Head of caudate nucleus (tissue), 42 donors: Measurements from ENCODE around the gene BRD9.

Experiments
- DNase-seq, 42 donors: peaks; one replicate each; pipeline versions ENCODE4 v3.0.0 to v3.0.0-alpha.2; 2020 to 2021; ENCODE audit warnings: mixed read lengths in 7 of 42
- intact Hi-C: fragments of 100-400 bp; cut with DNase I; formaldehyde crosslinking; loops from one replicate; pipeline ENCODE4 v1.15.0; 2022

Gene BRD9

GRCh38 chr5:868428-869135, 24.0 kb downstream of the BRD9 start:
- intact Hi-C loops: no loop called here
- no peak for DNase-seq

DNA sequence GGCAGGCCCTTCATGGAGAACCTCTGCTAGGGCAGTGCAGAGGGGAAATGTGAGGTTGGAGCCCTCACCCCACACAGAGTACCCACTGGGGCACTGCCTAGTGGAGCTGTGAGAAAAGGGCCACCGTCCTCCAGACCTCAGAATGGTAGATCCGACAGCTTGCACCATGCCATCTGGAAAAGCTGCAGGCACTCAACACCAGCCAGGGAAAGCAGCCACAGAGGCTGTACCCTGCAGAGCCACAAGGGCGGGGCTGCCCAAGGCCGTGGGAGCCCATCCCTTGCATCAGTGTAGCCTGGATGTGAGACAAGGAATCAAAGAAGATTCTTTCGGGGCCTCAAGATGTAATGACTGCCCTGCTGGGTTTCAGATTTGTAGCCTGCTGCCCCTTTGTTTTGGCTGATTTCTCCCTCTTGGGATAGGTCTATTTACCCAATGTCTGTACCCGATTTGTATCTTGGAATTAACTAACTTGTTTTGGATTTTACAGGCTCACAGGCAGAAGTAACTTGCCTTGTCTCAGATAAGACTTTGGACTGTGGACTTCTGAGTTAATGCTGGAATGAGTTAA, 25.2 kb downstream of the BRD9 start:
- intact Hi-C loops: no loop called here
- DNase-seq: no peak

DNA sequence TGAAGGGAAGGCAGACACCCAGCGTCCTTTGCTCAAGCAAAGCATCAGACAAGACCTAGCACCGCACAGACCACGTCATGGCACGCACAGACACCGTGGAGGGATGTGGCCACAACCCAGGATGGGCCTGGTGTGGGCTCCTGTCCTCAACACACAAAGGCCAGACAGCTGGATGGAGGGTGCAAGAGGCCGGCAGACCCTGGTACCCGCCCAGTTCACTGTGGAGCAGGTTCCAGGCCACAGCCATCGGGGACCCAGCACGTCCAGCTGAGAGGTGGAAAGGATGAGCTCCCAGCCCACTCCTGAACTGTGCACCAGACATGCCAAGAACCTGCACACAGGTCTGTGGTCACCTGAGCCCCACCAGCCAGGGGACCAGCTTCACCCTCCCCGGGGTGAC, 26.8 kb downstream of the BRD9 start:
- no peak for DNase-seq
- intact Hi-C loops: no loop called here

DNA sequence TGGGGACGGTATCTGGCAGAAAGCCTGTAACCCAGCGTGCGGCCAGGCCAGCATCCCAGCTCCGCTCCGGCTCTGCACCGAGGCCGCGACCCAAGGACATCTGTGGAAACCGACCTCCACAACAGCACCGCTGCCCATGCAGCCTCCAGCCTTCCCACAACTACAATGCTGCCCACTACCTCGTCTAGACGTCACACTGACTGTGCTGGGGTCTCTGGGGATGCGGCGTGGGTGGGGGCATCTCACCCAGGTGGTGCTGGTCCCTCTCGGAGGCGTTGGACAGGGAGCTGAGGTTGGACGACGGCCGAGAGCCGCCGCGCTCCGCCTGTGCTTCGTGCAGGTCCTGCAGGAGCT, 27.5 kb downstream of the BRD9 start:
- DNase-seq: no peak
- intact Hi-C loops: no loop called here

- intact Hi-C loops: no loop called here
- no peak for DNase-seq
These were observed 28.0 kb downstream of the BRD9 start for GRCh38 chr5:864492-865167.

DNA sequence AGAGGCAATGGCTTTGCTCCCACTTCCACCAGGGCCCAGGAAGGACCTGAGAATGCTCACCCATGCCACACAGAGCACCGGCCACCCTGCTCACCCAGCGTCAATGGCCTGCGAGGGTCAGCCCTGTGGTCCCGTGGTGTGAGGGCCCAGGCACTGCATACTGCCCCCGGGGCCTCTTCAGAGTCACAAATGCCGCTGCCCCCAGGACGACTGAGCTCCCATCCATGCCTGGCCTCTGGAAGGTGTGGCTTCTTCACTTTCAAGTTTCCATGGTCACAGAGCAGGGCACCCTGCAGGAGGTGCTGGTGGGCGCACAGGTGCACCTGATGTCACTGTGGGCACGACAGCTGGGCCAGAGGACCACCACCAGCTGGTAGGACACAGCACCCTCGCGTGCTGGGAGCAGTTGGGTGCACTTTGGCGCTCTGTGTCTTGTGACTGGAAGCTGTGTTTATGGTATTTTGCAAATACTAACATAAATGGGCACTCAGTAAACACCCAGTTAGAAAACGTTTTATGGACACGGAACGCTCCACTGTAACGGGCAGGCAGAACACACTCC, 29.3 kb downstream of the BRD9 start:
- DNase-seq: no peak
- intact Hi-C loops: no loop called here

- intact Hi-C loops: no loop called here
- DNase-seq: peak in 26 of 42 donors; percentile 18 to 69 (median 43)
These were observed 30.0 kb downstream of the BRD9 start for GRCh38 chr5:862367-863243.

- no peak for DNase-seq
- intact Hi-C loops: no loop called here
These were observed 30.9 kb downstream of the BRD9 start for GRCh38 chr5:861442-862366.

GRCh38 chr5:860506-861150, 32.0 kb downstream of the BRD9 start:
- intact Hi-C loops: no loop called here
- no peak for DNase-seq

- intact Hi-C loops: no loop called here
- DNase-seq: no peak
These were observed 32.8 kb downstream of the BRD9 start for GRCh38 chr5:859798-860296.

GRCh38 chr5:859391-859790, 33.2 kb downstream of the BRD9 start:
- intact Hi-C loops: no loop called here
- peak in 1 of 42 donors; percentile 1 for DNase-seq

GRCh38 chr5:858726-859125, 33.9 kb downstream of the BRD9 start:
- peak in 1 of 42 donors; percentile 1 for DNase-seq
- intact Hi-C loops: no loop called here

DNA sequence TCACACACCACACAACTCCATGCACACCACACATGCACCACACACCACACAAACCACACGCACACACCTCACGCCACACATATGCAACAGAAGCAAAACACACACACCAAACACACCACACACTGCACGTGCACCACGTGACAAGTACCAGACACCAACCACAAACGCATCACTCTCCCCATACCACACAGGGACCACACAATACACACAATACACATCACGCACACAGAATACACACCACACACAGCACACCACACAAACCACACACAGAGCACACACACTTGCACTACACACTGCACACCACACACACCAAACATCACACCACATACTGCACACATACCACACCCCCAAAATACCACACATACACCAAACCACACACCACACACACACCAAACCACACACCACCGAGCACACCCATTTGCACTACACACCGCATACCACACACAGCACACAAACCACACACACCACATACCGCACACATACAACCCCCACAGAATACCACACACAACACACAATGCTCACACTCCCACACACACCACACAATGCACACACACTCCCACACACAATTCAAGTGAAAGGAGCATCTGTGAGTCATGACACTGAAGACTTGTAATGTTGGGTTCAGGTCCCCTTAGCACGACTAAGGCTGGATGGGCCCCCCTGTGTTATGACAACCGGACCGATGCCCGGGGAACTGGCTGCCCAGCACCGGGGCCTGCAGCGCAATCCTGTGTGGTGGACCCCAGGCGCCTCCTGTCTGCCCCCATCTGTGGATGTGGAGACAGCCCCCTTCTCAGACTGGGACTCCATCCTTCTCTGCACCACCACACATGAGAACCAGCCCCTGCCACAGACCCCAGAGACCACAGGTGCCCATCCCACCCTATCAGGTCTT, 35.8 kb downstream of the BRD9 start:
- peak in 2 of 42 donors; percentile 21 to 32 for DNase-seq
- intact Hi-C loops: no loop called here

GRCh38 chr5:855771-856530, 36.6 kb downstream of the BRD9 start:
- intact Hi-C loops: no loop called here

DNA sequence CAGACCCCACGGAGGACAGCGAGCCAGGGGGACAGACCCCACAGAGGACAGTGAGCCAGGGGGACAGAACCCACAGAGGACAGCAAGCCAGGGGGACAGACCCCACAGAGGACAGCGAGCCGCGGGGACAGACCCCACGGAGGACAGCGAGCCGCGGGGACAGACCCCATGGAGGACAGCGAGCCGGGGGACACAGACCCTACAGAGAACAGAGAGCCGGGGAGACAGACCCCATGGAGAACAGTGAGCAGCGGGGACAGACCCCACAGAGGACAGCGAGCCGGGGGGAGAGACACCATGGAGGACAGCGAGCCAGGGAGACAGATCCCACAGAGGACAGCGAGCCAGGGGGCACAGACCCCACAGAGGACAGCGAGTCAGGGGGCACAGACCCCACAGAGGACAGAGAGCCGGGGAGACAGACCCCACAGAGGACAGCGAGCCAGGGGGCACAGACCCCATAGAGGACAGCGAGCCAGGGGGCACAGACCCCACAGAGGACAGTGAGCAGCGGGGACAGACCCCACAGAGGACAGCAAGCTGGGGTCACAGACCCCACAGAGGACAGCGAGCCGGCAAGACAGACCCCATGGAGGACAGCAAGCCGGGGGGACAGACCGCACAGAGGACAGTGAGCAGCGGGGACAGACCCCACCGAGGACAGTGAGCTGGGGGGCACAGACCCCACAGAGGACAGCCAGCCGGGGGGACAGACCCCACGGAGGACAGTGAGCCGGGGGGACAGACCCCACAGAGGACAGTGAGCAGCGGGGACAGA, 37.4 kb downstream of the BRD9 start:
- intact Hi-C loops: no loop called here

More at GRCh38 chr5:855771-856530, 36.6 kb downstream of the BRD9 start:
- no peak for DNase-seq

More for the DNA sequence above, 37.4 kb downstream of the BRD9 start:
- DNase-seq: peak in 2 of 42 donors; percentile 0 to 6
